Fibroblast of villous mesenchyme (primary cell): ENCODE data around the gene PLB1. TPM values are rescaled to one million over a fixed set of nuclear protein-coding genes. Genes with fewer than 3 reads are reported as not detected.
"Not testable (repeated sequence)": the region's sequence is repeated elsewhere in the genome, so short reads cannot be mapped to it uniquely, and the experiment has no call there.

ENCODE experiments used
- DNase-seq: peaks from one replicate; pipeline ENCODE4 v3.0.0-alpha.2; 2010; ENCODE audit warnings: low read depth
- H3K4me3 ChIP-seq: 2 replicates; pipeline ENCODE4 v1.5.1; 2011; ENCODE audit warnings: low read depth, mild to moderate bottlenecking, low read length
- total RNA-seq: library from RNA; depleted of rRNA; stranded (reverse); fragments of >200 nt; gene quantifications from 2 replicates; pipeline ENCODE4 v1.2.3, GENCODE V29; 2012
- TF ChIP-seq, protein P1 (sequence below): IDR thresholded peaks from 2 replicates; pipeline ENCODE4 v1.5.1; 2012; ENCODE audit warnings: low read depth, mild to moderate bottlenecking, low read length; ENCODE audit not compliant: insufficient read depth

The PLB1 gene
- total RNA-seq, 1 donor, result 3.0 TPM

DNA sequence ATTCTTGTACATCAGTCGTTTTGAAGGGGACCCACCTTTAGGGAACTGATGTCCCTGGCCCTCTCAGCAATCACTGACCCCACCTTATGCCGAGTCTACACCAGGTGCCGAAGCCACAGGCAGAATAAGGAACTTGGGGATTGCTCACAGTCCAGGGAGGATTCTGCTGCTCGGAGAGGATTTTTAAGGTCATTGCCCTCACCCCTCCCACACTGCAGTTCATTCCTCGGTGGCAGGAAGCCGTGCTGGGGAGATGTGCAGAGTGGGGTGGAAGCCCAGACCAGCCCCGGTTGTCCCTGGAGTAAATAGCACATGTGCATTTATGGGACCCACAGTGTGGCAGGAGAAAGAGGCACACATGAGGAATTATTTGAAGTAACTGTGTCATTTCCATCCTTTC, 50.4 kb downstream of the PLB1 start:
- no peak for DNase-seq
- TF ChIP-seq, protein P1, sequence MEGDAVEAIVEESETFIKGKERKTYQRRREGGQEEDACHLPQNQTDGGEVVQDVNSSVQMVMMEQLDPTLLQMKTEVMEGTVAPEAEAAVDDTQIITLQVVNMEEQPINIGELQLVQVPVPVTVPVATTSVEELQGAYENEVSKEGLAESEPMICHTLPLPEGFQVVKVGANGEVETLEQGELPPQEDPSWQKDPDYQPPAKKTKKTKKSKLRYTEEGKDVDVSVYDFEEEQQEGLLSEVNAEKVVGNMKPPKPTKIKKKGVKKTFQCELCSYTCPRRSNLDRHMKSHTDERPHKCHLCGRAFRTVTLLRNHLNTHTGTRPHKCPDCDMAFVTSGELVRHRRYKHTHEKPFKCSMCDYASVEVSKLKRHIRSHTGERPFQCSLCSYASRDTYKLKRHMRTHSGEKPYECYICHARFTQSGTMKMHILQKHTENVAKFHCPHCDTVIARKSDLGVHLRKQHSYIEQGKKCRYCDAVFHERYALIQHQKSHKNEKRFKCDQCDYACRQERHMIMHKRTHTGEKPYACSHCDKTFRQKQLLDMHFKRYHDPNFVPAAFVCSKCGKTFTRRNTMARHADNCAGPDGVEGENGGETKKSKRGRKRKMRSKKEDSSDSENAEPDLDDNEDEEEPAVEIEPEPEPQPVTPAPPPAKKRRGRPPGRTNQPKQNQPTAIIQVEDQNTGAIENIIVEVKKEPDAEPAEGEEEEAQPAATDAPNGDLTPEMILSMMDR, result no peak
- H3K4me3 ChIP-seq, result no peak overlapping the region

DNA sequence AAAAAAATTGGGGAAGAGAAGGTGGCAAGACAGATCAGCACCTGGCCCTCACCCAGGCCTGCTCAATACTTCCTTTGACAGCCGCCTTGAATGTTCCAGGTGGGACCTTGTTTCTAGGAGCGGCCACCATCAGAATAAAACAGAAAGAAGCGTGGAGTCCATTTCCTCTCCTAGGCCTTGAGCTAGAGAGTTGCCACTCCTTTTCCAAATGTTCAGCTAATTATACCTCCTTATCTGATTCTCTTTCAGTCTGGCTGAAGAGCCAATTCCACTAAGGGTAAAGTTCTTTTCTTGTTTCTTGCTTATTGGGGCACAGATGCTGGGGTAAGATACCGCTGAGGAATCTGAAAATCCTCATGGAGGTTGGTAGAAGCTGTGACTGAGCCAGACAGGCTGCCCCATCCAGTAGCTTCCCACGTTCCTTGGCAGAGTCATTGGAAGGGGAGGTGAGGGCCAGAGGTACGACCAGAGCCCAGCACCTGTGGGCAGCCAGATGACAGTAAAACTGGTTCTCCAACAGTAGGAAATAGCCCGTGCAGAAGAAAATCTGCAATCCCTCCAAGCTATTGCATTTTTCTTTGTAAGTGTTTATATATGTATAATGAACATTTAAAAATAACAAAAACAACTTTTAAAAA, 51.5 kb downstream of the PLB1 start:
- no peak for DNase-seq
- TF ChIP-seq, protein P1, result no peak

DNA sequence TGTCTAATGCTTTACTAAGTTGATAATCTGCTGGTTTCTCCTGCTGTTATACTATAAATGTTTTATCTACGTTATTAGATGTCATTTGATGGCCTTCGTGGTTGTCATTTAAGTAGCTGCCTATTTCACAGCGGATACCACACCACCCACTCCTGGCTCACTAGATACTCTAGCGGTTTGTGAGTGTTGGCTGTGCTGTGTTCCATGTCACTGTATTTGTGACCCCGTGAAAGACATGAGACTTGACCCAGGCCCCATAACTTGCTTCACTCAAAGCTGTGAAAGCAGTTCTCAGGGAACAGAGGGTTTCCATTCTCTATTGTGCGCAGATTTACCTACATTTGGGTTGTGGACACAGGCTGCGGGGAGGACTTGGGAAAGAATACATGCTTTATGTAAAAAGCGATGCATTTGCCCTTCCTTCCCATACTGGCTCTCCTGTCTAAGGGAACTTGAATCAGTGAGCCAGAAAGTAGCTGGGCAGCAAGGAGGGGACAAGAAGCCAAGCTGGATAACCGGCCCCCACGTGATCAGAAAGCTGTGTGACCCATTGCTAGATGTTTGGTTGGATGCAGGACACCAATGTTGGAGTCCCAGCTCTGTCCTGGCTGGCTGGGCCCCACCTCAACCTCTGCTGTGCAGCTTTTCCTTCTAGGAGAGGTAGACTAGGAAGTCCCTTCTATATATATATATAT, 52.2 kb downstream of the PLB1 start:
- no peak for DNase-seq
- no peak overlapping the region for H3K4me3 ChIP-seq
- TF ChIP-seq, protein P1, result no peak

More for the DNA sequence above, 51.5 kb downstream of the PLB1 start:
- H3K4me3 ChIP-seq, result no peak overlapping the region

DNA sequence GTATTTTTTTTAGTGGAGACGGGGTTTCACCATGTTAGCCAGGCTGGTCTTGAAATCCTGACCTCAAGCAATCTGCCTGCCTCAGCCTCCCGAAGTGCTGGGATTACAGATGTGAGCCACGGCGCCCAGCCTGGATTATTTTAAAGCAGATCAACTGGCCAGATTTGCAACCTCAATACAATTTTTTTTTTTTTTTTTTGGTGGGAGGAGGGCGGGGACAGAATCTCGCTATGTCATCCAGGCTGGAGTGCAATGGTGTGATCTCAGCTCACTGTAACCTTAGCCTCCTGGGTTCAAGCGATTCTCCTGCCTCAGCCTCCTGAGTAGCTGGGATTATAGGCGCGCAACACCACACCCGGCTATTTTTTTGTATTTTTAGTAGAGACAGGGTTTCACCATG, 54.5 kb downstream of the PLB1 start:
- DNase-seq, H3K4me3 ChIP-seq: not testable (repeated sequence)

DNA sequence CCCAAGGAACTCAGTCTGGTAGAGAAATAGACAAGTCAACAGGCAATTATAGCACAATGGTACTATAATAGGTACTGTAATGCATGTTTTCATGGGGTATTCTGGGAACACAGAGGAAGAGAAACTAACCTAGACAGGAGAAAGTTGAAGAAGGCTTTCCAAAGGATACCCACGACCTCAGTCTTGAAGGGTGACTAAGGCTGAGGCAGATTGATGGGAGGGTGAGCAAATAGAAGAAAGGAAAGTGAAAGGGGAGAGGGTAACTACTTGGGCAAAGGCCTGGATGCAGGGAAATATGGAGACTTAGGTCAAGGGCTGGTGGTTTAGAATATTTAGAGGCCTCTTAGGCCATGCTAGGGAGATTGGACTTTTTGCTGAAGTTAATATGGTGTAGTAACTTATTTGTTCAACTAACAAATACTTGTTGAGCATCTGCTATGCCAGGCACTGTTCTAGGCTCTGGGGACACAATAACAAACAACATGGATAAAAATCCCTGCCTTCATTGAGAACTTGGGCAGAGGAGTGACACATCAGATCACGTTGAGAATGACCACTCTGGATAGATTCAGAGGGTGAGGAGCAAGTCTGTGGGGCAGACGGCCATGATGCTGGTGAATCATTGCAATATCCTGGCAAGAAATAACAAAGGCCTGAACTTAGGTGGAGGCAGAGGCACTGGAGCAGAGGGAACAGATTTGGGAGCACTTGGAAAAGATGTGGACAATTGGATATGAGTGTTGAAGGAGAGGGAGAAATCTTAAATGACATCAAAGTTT, 56.4 kb downstream of the PLB1 start:
- DNase-seq, result no peak
- no peak overlapping the region for H3K4me3 ChIP-seq
- TF ChIP-seq, protein P1, result no peak

DNA sequence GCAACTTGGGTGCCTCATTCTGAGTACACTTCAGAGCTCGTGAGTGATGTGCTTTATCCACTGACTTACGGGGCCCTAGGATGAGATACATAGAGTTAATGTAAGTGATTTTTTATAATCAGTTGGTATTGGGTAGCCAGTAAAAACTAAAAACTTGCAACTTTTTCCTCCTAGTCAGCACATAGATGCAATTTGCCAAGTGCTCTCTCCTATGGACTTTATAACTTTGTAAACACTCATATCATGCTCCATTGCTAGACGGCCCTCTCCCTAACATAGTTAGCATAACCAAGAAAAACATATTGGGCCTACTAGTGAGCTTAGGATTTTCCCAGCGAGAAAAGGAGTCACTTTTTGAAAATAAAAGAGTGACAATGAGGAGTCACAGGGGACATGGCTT, 60.4 kb downstream of the PLB1 start:
- no peak overlapping the region for H3K4me3 ChIP-seq
- TF ChIP-seq, protein P1, result no peak
- DNase-seq, result no peak
